HL-60/S4 treated with retinoic acid at 250 ng/mL for 4 days and 3 days (cell line): ENCODE results near the gene PIK3CD.

ENCODE experiments used
- in situ Hi-C: fragments of 300-500 bp; cut with MboI; formaldehyde crosslinking; loops from 2 replicates; pipeline ENCODE4 v1.7.0; 2022; ENCODE audit warnings: low sequenced_read_pairs

The PIK3CD gene

DNA sequence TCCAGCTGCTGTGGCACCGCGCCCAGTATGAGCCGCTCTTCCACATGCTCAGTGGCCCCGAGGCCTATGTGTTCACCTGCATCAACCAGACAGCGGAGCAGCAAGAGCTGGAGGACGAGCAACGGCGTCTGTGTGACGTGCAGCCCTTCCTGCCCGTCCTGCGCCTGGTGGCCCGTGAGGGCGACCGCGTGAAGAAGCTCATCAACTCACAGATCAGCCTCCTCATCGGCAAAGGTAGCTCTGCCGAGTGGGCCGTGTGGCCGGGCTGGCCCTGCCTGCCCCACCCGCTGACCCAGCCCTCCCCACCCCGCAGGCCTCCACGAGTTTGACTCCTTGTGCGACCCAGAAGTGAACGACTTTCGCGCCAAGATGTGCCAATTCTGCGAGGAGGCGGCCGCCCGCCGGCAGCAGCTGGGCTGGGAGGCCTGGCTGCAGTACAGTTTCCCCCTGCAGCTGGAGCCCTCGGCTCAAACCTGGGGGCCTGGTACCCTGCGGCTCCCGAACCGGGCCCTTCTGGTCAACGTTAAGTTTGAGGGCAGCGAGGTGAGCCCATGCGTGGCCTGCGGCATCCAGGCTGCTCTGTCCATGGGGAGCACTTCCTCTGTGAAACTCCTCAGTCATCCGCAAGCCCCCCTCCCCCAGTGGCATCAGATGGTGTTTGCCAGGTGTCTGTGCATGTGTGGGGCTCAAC is 64.2 kb downstream of the PIK3CD start:
- in situ Hi-C loops = loop anchor here (10.0 kb wide), 1 partner anchor 81 kb away; no protein-coding TSS in a partner anchor

DNA sequence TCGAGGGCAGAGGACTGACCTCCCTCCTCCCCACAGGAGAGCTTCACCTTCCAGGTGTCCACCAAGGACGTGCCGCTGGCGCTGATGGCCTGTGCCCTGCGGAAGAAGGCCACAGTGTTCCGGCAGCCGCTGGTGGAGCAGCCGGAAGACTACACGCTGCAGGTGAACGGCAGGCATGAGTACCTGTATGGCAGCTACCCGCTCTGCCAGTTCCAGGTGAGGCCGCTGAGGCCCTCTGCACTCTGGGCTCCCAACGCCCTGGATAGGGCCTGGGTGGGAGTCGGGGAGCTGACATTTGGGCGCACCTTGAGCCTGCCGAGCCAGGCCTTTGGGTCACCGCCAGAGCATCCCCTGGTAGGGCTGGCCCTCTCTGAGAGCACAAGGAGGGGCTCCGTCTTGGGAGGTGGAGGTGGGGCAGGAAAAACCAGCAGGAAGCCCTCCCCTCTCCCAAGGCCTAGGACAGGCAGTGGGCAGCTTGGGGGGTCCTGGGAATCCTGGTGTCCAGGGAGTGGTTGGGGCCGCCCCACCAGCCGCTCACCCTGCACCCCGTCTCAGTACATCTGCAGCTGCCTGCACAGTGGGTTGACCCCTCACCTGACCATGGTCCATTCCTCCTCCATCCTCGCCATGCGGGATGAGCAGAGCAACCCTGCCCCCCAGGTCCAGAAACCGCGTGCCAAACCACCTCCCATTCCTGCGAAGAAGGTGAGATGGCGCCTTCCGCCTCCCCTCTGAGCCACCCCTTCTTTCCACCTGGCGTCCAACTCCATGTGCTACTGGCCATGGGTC is 65.1 kb downstream of the PIK3CD start:
- in situ Hi-C loops = loop anchor here (10.0 kb wide), 1 partner anchor 82 kb away; no protein-coding TSS in a partner anchor

DNA sequence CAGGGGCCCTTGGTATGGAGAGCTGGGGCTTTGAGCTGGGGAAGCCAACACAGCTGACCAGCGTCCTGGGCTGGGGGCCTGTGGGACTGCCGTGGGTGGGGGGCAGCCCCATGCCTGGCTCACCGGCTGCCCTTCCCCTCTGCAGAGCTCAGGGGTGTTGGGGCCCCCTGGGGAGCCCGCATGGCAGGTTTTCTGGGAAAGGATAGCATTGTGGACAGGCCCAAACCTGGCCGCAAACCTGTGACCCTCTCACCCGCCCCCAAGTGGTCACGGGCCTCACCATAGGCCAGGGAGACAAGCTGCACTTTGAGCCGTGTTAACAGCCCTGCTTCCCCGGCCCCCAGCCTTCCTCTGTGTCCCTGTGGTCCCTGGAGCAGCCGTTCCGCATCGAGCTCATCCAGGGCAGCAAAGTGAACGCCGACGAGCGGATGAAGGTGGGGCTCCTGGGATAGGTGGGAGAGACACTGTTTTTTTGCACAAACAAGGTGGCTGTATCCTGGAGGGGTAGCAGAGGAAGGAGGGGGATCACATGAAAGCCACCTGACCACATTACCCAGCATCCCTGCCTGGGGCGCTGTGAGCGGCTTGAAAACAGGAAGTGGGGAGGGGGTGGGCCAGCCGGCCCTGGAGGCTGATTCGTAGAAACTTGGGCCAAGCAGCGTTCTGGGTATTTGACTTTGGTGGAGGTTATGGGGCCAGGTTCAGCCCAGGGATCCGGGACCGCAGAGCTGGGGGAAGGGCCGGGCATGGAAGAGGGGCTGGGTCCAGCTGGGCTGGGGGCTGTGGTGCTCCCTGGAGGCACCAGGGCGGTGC is 65.9 kb downstream of the PIK3CD start:
- in situ Hi-C loops = loop anchor here (10.0 kb wide), 1 partner anchor 83 kb away; no protein-coding TSS in a partner anchor

DNA sequence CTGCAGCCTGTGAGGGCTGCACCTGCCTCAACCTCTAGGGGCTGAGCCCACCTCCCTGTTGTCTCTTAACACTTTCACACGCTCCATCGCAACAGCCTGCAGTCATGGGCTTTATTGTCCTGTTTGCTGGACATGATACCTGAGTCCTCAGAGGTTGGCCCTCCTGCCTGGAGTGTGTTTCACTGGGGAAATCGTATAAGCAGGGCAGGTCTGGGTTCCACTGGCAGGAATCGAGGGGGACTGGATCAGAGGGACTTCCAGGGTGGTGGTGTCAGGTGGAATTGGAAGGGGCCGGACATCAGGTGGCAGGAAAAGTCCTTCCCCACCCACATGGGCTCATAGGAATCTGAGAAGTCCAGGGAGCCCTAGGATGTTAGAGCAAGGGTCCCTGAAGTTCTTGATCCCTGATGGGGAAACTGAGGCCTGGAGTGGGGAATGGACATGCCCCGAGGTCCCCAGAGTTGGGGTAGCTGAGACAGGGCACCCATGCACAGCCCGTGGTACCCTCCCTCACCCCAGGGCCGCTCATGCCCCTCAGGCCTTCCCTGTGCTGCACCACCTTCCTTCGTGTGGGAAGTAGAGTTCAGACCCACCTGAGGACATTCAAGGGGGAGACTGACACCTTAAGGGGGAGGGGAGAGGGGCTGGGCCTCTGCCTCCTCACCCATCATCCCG is 66.6 kb downstream of the PIK3CD start:
- in situ Hi-C loops = loop anchor here (10.0 kb wide), 1 partner anchor 83 kb away; no protein-coding TSS in a partner anchor

DNA sequence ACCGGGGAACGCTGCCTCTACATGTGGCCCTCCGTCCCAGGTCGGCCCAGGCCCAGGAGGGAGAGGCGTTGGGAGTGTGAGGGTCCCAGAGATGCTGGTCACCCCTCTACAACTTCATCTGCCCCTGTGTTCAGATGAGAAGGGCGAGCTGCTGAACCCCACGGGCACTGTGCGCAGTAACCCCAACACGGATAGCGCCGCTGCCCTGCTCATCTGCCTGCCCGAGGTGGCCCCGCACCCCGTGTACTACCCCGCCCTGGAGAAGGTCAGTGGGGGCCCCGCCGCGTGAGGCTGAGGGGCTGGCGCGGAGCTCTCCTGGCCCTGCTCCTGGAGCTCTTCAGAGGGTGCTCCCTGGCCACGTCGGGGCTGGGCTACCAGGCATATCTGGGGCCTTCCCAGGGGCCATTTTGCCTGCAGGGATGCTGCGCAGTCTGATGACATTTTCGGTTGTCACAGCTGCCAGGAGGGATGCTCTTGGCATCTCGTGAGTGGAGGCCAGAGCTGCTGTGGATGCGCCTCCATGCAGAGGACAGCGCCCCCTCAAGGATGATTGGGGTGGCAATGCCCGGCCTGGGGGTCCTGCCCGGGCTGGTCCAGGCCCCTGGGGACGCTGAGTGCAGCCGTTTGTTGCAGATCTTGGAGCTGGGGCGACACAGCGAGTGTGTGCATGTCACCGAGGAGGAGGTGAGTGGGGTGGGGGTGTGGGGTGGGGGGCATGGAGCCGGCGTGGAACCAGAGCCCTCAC is 68.6 kb downstream of the PIK3CD start:
- in situ Hi-C loops = loop anchor here (10.0 kb wide), 1 partner anchor 85 kb away; no protein-coding TSS in a partner anchor

DNA sequence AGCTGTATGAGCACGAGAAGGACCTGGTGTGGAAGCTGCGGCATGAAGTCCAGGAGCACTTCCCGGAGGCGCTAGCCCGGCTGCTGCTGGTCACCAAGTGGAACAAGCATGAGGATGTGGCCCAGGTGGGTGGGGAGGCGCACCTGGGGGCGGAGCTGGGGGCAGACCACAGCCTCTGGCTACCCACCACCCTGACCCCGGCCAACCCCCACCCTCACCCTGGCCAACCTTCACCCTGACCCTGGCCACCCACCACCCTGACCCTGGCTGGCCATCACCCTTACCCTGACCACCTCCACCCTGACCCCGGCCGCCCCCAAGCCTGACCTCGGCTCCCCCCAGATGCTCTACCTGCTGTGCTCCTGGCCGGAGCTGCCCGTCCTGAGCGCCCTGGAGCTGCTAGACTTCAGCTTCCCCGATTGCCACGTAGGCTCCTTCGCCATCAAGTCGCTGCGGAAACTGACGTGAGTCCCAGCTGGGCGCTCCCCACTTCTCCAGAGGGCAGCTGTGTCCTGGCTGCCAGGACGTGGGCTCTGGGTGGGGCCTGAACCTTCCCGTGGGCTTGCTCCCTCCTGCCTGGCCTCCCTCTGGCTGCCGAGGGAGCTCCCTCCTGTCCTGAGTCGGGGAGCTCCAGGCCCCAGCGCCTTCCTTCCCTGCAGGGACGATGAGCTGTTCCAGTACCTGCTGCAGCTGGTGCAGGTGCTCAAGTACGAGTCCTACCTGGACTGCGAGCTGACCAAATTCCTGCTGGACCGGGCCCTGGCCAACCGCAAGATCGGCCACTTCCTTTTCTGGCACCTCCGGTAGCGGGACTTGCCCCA is 69.5 kb downstream of the PIK3CD start:
- in situ Hi-C loops = no loop called here

DNA sequence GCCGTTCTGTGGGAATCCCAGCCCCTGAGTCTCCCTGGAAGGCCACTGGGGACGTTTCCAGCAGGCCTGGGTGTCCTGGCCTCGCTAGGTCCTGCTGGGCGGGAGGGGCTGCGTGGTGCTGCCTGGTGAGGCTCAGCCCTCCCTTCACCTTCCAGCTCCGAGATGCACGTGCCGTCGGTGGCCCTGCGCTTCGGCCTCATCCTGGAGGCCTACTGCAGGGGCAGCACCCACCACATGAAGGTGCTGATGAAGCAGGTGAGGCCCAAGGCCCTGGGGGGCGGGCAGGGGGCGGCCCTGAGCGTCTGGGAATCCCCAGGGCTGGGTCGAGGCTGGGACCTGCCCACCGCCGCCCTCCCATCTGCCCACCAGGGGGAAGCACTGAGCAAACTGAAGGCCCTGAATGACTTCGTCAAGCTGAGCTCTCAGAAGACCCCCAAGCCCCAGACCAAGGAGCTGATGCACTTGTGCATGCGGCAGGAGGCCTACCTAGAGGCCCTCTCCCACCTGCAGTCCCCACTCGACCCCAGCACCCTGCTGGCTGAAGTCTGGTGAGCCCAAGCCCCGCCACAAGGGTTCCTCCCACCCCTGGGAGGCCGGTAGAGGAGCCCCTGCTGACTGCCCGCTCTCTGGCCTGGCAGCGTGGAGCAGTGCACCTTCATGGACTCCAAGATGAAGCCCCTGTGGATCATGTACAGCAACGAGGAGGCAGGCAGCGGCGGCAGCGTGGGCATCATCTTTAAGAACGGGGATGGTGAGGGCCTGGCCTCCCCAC is 70.3 kb downstream of the PIK3CD start:
- in situ Hi-C loops = no loop called here

DNA sequence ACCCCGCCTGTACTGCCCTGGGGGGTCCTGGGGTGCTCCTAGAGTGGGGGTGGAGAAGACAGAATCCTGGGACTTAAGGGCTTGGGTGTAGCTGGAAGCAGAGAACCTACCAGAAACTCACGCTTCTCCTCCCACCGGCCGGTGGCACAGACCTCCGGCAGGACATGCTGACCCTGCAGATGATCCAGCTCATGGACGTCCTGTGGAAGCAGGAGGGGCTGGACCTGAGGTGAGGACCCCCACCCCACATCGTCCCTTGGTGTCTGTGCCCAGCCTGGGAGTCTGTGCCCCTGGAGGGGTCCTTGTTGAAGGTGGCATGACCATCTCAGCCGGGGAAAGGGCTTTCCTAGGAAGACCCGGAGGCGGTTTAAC is 70.8 kb downstream of the PIK3CD start:
- in situ Hi-C loops = no loop called here

DNA sequence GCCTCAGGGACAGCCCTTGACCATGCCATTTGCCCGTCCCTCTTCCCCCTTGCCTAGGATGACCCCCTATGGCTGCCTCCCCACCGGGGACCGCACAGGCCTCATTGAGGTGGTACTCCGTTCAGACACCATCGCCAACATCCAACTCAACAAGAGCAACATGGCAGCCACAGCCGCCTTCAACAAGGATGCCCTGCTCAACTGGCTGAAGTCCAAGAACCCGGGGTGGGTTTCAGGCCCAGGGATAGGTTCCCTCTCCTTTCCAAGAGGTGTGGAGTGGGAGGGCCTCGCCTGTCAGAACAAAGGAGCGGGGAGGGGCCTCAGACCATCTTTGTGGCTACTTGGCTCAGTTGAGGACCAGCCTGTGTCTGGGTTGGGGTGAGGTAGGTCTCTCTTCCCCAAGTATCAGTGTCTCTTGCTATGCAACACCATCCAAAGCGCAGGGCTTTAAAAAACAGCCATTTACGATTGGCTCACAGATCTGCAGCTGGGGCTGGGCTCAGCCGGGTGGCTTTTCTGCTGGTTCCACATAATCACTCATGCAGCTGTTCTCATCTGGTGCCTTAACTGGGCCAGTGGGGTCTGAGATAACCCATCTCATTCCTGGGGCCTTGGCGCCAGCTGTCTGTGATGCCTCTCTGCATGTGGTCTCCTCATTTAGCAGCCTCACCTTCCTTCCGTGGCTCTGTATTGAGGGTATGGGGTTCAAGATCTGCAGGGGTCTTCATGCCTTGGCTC is 71.7 kb downstream of the PIK3CD start:
- in situ Hi-C loops = no loop called here

DNA sequence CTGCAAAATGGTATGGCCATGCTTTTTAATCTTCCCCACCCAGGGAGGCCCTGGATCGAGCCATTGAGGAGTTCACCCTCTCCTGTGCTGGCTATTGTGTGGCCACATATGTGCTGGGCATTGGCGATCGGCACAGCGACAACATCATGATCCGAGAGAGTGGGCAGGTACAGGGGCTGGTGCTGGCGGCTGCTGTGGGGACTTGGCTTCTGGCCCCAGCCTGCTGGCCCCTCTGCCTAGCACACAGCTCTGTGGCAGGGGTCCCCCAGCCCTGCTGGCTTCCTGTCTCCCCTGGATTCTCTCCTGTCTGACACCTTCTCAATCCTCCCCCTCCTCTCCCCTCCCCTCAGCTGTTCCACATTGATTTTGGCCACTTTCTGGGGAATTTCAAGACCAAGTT is 72.4 kb downstream of the PIK3CD start:
- in situ Hi-C loops = no loop called here

DNA sequence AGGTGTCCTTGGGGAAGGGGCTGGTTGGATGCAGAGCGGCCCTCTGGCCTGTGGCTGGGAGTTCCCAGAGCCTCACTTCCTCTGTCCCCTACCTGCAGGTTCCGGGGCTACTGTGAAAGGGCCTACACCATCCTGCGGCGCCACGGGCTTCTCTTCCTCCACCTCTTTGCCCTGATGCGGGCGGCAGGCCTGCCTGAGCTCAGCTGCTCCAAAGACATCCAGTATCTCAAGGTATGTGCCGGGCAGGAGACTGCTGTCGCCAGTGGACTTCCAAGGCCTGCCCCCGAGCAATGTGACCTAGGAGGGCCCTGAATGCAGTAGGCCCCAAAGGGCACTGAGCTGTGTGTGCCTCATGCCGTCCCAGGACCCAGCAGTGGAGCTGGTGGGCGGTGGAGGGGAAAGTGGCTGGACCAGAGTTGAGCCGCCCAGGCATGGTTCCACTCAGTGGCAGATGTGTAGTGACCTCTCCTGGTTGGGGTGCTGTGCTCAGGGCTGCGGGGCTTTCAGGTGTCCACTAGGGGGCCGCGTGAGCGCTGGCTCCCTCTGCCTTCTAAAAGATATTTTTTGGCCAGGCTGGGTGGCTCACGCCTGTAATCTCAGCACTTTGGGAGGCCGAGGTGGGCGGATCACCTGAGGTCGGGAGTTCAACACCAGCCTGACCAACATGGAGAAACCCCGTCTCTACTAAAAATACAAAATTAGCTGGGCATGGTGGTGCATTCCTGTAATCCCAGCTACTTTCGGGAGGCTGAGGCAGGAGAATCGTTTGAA is 73.4 kb downstream of the PIK3CD start:
- in situ Hi-C loops = no loop called here

DNA sequence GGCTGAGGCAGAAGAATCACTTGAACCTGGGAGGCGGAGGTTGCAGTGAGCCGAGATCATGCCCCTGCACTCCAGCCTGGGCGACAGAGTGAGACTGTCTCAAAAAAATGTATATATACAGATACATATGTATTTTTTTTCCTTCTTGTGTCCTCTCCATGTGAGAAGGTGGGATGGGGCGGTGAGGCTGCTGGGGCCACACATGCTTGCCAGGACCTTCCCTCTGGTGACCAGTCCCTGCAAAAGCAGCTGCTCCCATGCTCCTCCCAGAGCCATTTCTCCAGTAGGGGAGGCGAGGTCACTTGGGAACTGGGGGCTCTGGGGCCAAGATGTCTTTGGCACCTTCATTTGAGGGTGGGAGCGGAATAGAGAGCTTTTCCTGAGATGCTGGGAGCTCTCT is 74.9 kb downstream of the PIK3CD start:
- in situ Hi-C loops = no loop called here

DNA sequence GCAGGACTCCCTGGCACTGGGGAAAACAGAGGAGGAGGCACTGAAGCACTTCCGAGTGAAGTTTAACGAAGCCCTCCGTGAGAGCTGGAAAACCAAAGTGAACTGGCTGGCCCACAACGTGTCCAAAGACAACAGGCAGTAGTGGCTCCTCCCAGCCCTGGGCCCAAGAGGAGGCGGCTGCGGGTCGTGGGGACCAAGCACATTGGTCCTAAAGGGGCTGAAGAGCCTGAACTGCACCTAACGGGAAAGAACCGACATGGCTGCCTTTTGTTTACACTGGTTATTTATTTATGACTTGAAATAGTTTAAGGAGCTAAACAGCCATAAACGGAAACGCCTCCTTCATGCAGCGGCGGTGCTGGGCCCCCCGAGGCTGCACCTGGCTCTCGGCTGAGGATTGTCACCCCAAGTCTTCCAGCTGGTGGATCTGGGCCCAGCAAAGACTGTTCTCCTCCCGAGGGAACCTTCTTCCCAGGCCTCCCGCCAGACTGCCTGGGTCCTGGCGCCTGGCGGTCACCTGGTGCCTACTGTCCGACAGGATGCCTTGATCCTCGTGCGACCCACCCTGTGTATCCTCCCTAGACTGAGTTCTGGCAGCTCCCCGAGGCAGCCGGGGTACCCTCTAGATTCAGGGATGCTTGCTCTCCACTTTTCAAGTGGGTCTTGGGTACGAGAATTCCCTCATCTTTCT is 75.5 kb downstream of the PIK3CD start:
- in situ Hi-C loops = no loop called here

DNA sequence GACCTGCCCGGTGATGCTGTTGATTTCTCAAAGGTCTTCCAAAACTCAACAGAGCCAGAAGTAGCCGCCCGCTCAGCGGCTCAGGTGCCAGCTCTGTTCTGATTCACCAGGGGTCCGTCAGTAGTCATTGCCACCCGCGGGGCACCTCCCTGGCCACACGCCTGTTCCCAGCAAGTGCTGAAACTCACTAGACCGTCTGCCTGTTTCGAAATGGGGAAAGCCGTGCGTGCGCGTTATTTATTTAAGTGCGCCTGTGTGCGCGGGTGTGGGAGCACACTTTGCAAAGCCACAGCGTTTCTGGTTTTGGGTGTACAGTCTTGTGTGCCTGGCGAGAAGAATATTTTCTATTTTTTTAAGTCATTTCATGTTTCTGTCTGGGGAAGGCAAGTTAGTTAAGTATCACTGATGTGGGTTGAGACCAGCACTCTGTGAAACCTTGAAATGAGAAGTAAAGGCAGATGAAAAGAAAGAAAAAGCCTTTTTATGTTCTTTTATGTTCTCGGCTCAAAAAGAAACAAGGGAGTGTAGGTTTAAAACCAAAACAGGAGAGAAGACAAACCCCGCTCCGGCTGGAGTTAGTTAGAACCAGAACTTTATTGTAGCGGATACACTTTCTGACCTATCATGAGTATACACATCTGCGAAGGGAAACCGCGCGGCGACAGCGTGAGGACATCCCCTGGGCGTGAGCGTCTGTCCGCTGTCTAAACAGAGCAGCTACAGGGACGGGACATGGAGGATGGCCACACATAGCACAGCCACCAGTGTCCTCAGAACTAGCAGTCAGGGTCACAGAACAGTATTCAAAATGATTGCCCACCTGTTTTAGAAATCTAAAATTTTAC is 77.1 kb downstream of the PIK3CD start:
- in situ Hi-C loops = no loop called here

DNA sequence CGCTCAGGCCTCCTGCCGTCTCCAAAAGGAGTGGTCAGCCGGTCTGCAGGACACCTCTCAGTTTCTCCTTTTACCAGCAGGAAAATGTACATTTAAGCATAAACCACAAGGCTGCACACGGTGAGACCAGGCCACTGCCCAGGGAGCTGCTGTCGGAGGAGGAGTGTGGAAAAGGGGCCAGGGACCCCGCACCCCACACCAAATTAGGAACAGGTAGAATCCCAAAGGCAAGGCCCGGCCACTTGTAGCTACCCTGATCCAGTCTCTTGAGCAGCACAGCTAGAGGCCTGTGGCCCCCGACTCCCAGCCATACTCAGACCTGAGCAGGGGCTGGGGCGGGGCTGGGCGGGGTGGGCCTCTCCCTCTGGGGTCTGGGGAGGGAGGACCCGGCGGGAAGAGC is 78.0 kb downstream of the PIK3CD start:
- in situ Hi-C loops = no loop called here
